GM23338 (cell line): ENCODE data around the gene GON7. TPM values are rescaled to one million over a fixed set of nuclear protein-coding genes. Genes with fewer than 3 reads are reported as not detected.

Experiments used
- ATAC-seq: fragments of 200-7000 bp; cut with Tn5 transposase; 3 replicates; pipeline ENCODE4 v1.9.1; 2020
- DNase-seq: peaks from one replicate; pipeline ENCODE4 v3.0.0-alpha.2; 2015; ENCODE audit warnings: low spot score
- H2AFZ ChIP-seq: fragments of 200-600 bp; sonication (generic); 2 replicates; pipeline ENCODE4 v1.8.0; 2016; ENCODE audit warnings: antibody characterized with exemption, mild to moderate bottlenecking, moderate library complexity
- H3F3A ChIP-seq: fragments of 200-600 bp; sonication (generic); replicated peaks from 2 replicates; pipeline ENCODE4 v1.8.0; 2017; ENCODE audit warnings: antibody characterized with exemption, mixed run types, low read depth
- H3K27ac ChIP-seq: fragments of 200-600 bp; sonication (generic); 2 replicates; pipeline ENCODE4 v1.6.1; 2016; ENCODE audit warnings: low read depth
- H3K27me3 ChIP-seq: fragments of 200-600 bp; sonication (generic); 2 replicates; pipeline ENCODE4 v1.8.0; 2016; ENCODE audit warnings: mild to moderate bottlenecking, mixed run types, moderate library complexity; ENCODE audit not compliant: insufficient read depth
- H3K36me3 ChIP-seq: fragments of 200-600 bp; sonication (generic); 2 replicates; pipeline ENCODE4 v1.8.0; 2016; ENCODE audit warnings: mild to moderate bottlenecking; ENCODE audit not compliant: insufficient read depth
- H3K4me1 ChIP-seq: fragments of 200-600 bp; sonication (generic); 2 replicates; pipeline ENCODE4 v1.8.0; 2016; ENCODE audit warnings: mild to moderate bottlenecking, moderate library complexity; ENCODE audit not compliant: insufficient read depth
- H3K4me2 ChIP-seq: fragments of 200-600 bp; sonication (generic); 2 replicates; pipeline ENCODE4 v1.7.1; 2017; ENCODE audit warnings: mixed run types
- H3K4me3 ChIP-seq: fragments of 200-600 bp; sonication (generic); 2 replicates; pipeline ENCODE4 v1.6.1; 2016; ENCODE audit warnings: mixed run types
- H3K79me2 ChIP-seq: fragments of 200-600 bp; sonication (generic); replicated peaks from 2 replicates; pipeline ENCODE4 v1.8.0; 2017; ENCODE audit warnings: mild to moderate bottlenecking; ENCODE audit not compliant: insufficient read depth
- H3K9me2 ChIP-seq: fragments of 200-600 bp; sonication (generic); 2 replicates; pipeline ENCODE4 v1.8.0; 2017; ENCODE audit not compliant: insufficient read depth
- H4K20me1 ChIP-seq: fragments of 200-600 bp; sonication (generic); replicated peaks from 2 replicates; pipeline ENCODE4 v1.8.0; 2017; ENCODE audit warnings: mild to moderate bottlenecking; ENCODE audit not compliant: insufficient read depth
- H3K27ac Mint-ChIP-seq: 2 replicates; pipeline ENCODE4 v1.8.0; 2020; ENCODE audit warnings: inconsistent platforms, mild to moderate bottlenecking, moderate library complexity, mixed read lengths
- H3K27me3 Mint-ChIP-seq: 3 replicates; pipeline ENCODE4 v1.8.0; 2022; ENCODE audit warnings: low read depth, mild to moderate bottlenecking, moderate library complexity, mixed read lengths, inconsistent platforms; ENCODE audit not compliant: insufficient read depth, poor library complexity
- H3K36me3 Mint-ChIP-seq: 3 replicates; pipeline ENCODE4 v1.8.0; 2021; ENCODE audit warnings: low read depth, mild to moderate bottlenecking, inconsistent platforms, moderate library complexity, mixed read lengths
- H3K4me1 Mint-ChIP-seq: 3 replicates; pipeline ENCODE4 v1.8.0; 2020; ENCODE audit warnings: mild to moderate bottlenecking, inconsistent platforms, mixed read lengths
- H3K4me3 Mint-ChIP-seq: 3 replicates; pipeline ENCODE4 v1.8.0; 2021; ENCODE audit warnings: moderate library complexity, mild to moderate bottlenecking, inconsistent platforms, mixed read lengths
- H3K9me3 Mint-ChIP-seq: 3 replicates; pipeline ENCODE4 v1.8.0; 2020; ENCODE audit warnings: moderate library complexity, mild to moderate bottlenecking, inconsistent platforms, mixed read lengths
- CREB1 ChIP-seq: fragments of 250-450 bp; sonication (Bioruptor Pico); IDR thresholded peaks from 2 replicates; pipeline ENCODE4 v1.5.0; 2020; ENCODE audit warnings: low read depth, mild to moderate bottlenecking, moderate library complexity
- CTCF ChIP-seq, 2 experiments: fragments of 200-600 bp in 1 of 2; sonication (generic) in 1 of 2; conservative IDR thresholded peaks; 2 replicates each; pipeline versions ENCODE4 v1.5.1 to v1.6.1; 2016 to 2017; ENCODE audit warnings: antibody characterized with exemption in 2 of 2, low read depth in 2 of 2, mild to moderate bottlenecking in 2 of 2, moderate library complexity in 1 of 2
- ETS1 ChIP-seq: IDR thresholded peaks from 2 replicates; pipeline ENCODE4 v1.6.1; 2016; ENCODE audit warnings: antibody characterized with exemption
- EZH2 ChIP-seq: fragments of 200-600 bp; sonication (generic); IDR thresholded peaks from one replicate; pipeline ENCODE4 v1.8.0; 2017; ENCODE audit warnings: antibody characterized with exemption, mild to moderate bottlenecking, low read depth; ENCODE audit not compliant: unreplicated experiment
- EZH2phosphoT487 ChIP-seq: fragments of 200-600 bp; sonication (generic); IDR thresholded peaks from one replicate; pipeline ENCODE4 v1.8.1; 2018; ENCODE audit warnings: antibody characterized with exemption; ENCODE audit not compliant: unreplicated experiment
- JUNB ChIP-seq: IDR thresholded peaks from one replicate; pipeline ENCODE4 v1.6.1; 2016; ENCODE audit warnings: antibody characterized with exemption; ENCODE audit not compliant: unreplicated experiment
- NANOG ChIP-seq: IDR thresholded peaks from 2 replicates; pipeline ENCODE4 v1.6.1; 2016; ENCODE audit warnings: antibody characterized with exemption, borderline replicate concordance
- POLR2AphosphoS5 ChIP-seq: IDR thresholded peaks from 2 replicates; pipeline ENCODE4 v1.6.1; 2016; ENCODE audit warnings: antibody characterized with exemption, low read depth
- REST ChIP-seq: IDR thresholded peaks from one replicate; pipeline ENCODE4 v1.6.1; 2018; ENCODE audit warnings: antibody characterized with exemption; ENCODE audit not compliant: unreplicated experiment
- STAT1 ChIP-seq: IDR thresholded peaks from one replicate; pipeline ENCODE4 v1.6.1; 2016; ENCODE audit warnings: antibody characterized with exemption; ENCODE audit not compliant: unreplicated experiment
- ZNF114 ChIP-seq: fragments of 250-450 bp; sonication (Bioruptor Pico); IDR thresholded peaks from 2 replicates; pipeline ENCODE4 v1.5.0; 2020; ENCODE audit warnings: mild to moderate bottlenecking, moderate library complexity
- ZNF331 ChIP-seq: fragments of 250-450 bp; sonication (Bioruptor Pico); IDR thresholded peaks from 2 replicates; pipeline ENCODE4 v1.5.0; 2020; ENCODE audit warnings: low read depth, mild to moderate bottlenecking, moderate library complexity
- ZNF462 ChIP-seq: fragments of 250-450 bp; sonication (Bioruptor Pico); IDR thresholded peaks from 2 replicates; pipeline ENCODE4 v1.5.0; 2020; ENCODE audit warnings: mild to moderate bottlenecking, moderate library complexity
- polyA plus RNA-seq: library from polyadenylated mRNA; unstranded; fragments of >200 nt; fragmentation: Nextera tagmentation; extraction: Ambion mirVana; gene quantifications from 2 replicates; pipeline ENCODE4 v1.2.1, GENCODE V29; 2016
- total RNA-seq: library from RNA; depleted of rRNA; stranded (reverse); fragments of >200 nt; shearing (Covaris generic); gene quantifications from 2 replicates; pipeline ENCODE4 v1.2.3, GENCODE V29; 2014

The GON7 gene
- total and polyA plus RNA-seq, 2 experiments from 2014 or later, result 12.8 to 16.6 TPM

GRCh38 chr14:93234798-93235197, 27.9 kb upstream of the GON7 start:
- no peaks in the 10 kb centered on the region; the same call in 2 of the 3 replicates for H3K4me1 Mint-ChIP-seq
- H2AFZ ChIP-seq, result no peak overlapping the region
- H3K4me3 ChIP-seq, result no peak overlapping the region
- H3K79me2 ChIP-seq, result no peaks in the 10 kb centered on the region
- TF ChIP-seq ZNF114 (CRISPR knock-in tag), result no peak
- TF ChIP-seq ETS1, result no peak
- no peak for TF ChIP-seq POLR2AphosphoS5
- TF ChIP-seq STAT1, result no peak
- TF ChIP-seq JUNB, result no peak
- no peak for TF ChIP-seq REST
- no peak for TF ChIP-seq NANOG
- no peak for TF ChIP-seq ZNF462 (CRISPR knock-in tag)
- TF ChIP-seq EZH2phosphoT487, result no peak
- TF ChIP-seq CTCF (conservative IDR thresholded peaks at IDR 0.05; ENCODE audit: low read depth in 2 of 2), result no peak
- TF ChIP-seq CREB1 (CRISPR knock-in tag), result no peak
- no peak for TF ChIP-seq ZNF331 (CRISPR knock-in tag)
- no peak for TF ChIP-seq EZH2
- peaks cover under 1% of the 10 kb centered on the region; the same call in 1 of the 3 replicates for H3K36me3 Mint-ChIP-seq
- H3K27ac Mint-ChIP-seq, result no peak overlapping the region
- no peaks in the 10 kb centered on the region for H3K27me3 ChIP-seq
- peaks cover 11% of the 10 kb centered on the region for H3K27me3 Mint-ChIP-seq
- no peaks in the 10 kb centered on the region; the same call in 1 of the 2 replicates for H4K20me1 ChIP-seq
- H3K4me2 ChIP-seq, result no peak overlapping the region
- no peaks in the 10 kb centered on the region for H3K9me2 ChIP-seq
- ATAC-seq, result peak; percentile 31
- no peaks in the 10 kb centered on the region for H3K4me1 ChIP-seq
- no peaks in the 10 kb centered on the region for H3K36me3 ChIP-seq
- no peak overlapping the region for H3K4me3 Mint-ChIP-seq
- no peak overlapping the region for H3K27ac ChIP-seq
- no peaks in the 10 kb centered on the region for H3K9me3 Mint-ChIP-seq
- DNase-seq, result no peak
- no peaks in the 10 kb centered on the region for H3F3A ChIP-seq
